ENCODE measurements around the gene DHFR2. TPM values are rescaled to one million over a fixed set of nuclear protein-coding genes. Genes with fewer than 3 reads are reported as not detected.

Gene DHFR2
- total RNA-seq, 1 experiment from 2014 or later, result 9.8 TPM

DNA sequence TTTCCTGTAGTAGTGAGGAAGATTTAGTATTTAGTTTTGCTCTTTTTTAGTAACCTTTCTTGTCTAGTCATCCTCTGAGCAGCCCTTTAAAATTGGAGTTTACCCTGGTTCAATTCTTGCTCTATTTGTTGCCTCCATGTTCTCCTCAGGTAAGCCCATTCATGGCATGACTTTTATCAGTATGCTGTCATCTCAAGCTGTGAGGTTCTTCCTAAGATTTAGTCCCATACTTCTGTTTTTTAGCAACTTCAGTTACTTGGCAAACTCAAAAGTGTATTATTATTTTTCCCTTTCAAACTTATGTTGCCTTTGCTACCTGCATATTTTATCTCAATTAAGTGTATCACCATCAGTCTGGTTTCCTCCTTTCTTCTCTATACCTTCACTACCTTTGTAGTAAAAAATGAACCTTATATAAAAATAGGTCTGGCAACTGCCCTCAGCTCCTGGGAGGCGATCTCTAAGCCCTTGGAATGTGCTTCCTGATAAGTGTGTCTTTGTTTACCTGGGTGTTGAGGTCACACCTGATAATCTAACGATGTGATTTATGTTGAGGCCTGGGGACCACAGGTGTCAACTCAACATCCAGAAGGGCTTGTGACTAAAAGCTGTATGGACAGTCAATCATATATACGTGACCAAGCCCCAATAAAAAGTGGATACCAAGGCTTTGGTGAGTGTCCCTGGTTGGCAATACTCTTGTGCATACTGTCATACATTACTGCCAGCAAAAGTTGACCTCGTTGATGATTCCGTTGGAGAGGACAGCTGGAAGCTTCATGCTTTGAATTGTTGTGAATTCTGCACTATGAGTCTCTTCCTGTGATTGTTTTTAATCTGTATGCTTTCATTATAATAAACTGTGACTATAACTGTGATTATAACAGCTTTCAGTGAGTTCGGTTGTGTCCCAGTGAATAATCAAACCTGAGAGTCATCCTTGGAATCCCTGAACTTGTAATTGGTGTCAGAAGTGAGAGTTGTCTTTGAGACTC, 4.1 kb upstream of the DHFR2 start:
- peaks cover 14% of the 10 kb centered on the region for H3K4me1 ChIP-seq (ENCODE audit: insufficient read depth, low read length, poor library complexity, severe bottlenecking)
- no peaks in the 10 kb centered on the region for H3K27me3 ChIP-seq (replicated peaks; ENCODE audit: insufficient read depth, low read depth, low read length, poor library complexity)
- CTCF ChIA-PET, result no interaction called here
- DNase-seq (ENCODE audit: low spot score), result no peak
- intact Hi-C loops (cut with micrococcal nuclease; ENCODE audit: unreplicated experiment), result loop anchor here (5.0 kb wide), 1 partner anchor 160 kb away; no protein-coding TSS in a partner anchor
- no peaks in the 10 kb centered on the region for H3K36me3 ChIP-seq (ENCODE audit: insufficient read depth, low read length, poor library complexity, severe bottlenecking)
- TF ChIP-seq CTCF (conservative IDR thresholded peaks at IDR 0.05; ENCODE audit: low read depth, low read length) (no peak), EZH2 (IDR thresholded peaks at IDR 0.05; ENCODE audit: borderline replicate concordance, low read depth, low read length, poor library complexity, severe bottlenecking) (no peak)
- no TSS peak for BruUV-seq (replicated peaks)
- POLR2A ChIA-PET (ENCODE audit: low non-redundant PET), result no interaction called here
- H3K4me3 ChIP-seq (ENCODE audit: low read depth, low read length, poor library complexity, severe bottlenecking), result no peak overlapping the region
- no peak overlapping the region for H3K27ac ChIP-seq (ENCODE audit: low read depth, low read length, poor library complexity, severe bottlenecking)
- no peaks in the 10 kb centered on the region for H3K9me3 ChIP-seq (ENCODE audit: low read depth, low read length, poor library complexity, severe bottlenecking)

GRCh38 chr3:94065819-94066480, 3.2 kb upstream of the DHFR2 start:
- H3K36me3 ChIP-seq (ENCODE audit: insufficient read depth, low read length, poor library complexity, severe bottlenecking), result no peaks in the 10 kb centered on the region
- H3K4me1 ChIP-seq (ENCODE audit: insufficient read depth, low read length, poor library complexity, severe bottlenecking), result peaks cover 14% of the 10 kb centered on the region
- no peak for DNase-seq (ENCODE audit: low spot score)
- H3K4me3 ChIP-seq (ENCODE audit: low read depth, low read length, poor library complexity, severe bottlenecking), result no peak overlapping the region
- CTCF ChIA-PET, result no interaction called here
- POLR2A ChIA-PET (ENCODE audit: low non-redundant PET), result no interaction called here
- no peaks in the 10 kb centered on the region for H3K27me3 ChIP-seq (replicated peaks; ENCODE audit: insufficient read depth, low read depth, low read length, poor library complexity)
- TF ChIP-seq CTCF (conservative IDR thresholded peaks at IDR 0.05; ENCODE audit: low read depth, low read length), result no peak
- no peak for TF ChIP-seq EZH2 (IDR thresholded peaks at IDR 0.05; ENCODE audit: borderline replicate concordance, low read depth, low read length, poor library complexity, severe bottlenecking)
- no TSS peak for BruUV-seq (replicated peaks)
- H3K9me3 ChIP-seq (ENCODE audit: low read depth, low read length, poor library complexity, severe bottlenecking), result no peaks in the 10 kb centered on the region
- intact Hi-C loops (cut with micrococcal nuclease; ENCODE audit: unreplicated experiment), result loop anchor here (5.0 kb wide), 1 partner anchor 159 kb away; no protein-coding TSS in a partner anchor
- H3K27ac ChIP-seq (ENCODE audit: low read depth, low read length, poor library complexity, severe bottlenecking), result no peak overlapping the region

- H3K9me3 ChIP-seq (ENCODE audit: low read depth, low read length, poor library complexity, severe bottlenecking), result no peaks in the 10 kb centered on the region
- no TSS peak for BruUV-seq (replicated peaks)
- peaks cover 14% of the 10 kb centered on the region for H3K4me1 ChIP-seq (ENCODE audit: insufficient read depth, low read length, poor library complexity, severe bottlenecking)
- no peak for DNase-seq (ENCODE audit: low spot score)
- POLR2A ChIA-PET (ENCODE audit: low non-redundant PET), result no interaction called here
- peaks cover 1% of the 10 kb centered on the region for H3K36me3 ChIP-seq (ENCODE audit: insufficient read depth, low read length, poor library complexity, severe bottlenecking)
- CTCF ChIA-PET, result no interaction called here
- TF ChIP-seq EZH2 (IDR thresholded peaks at IDR 0.05; ENCODE audit: borderline replicate concordance, low read depth, low read length, poor library complexity, severe bottlenecking), result no peak
- no peak for TF ChIP-seq CTCF (conservative IDR thresholded peaks at IDR 0.05; ENCODE audit: low read depth, low read length)
- no peak overlapping the region for H3K4me3 ChIP-seq (ENCODE audit: low read depth, low read length, poor library complexity, severe bottlenecking)
- H3K27ac ChIP-seq (ENCODE audit: low read depth, low read length, poor library complexity, severe bottlenecking), result no peak overlapping the region
- intact Hi-C loops (cut with micrococcal nuclease; ENCODE audit: unreplicated experiment), result loop anchor here (5.0 kb wide), 1 partner anchor 158 kb away; no protein-coding TSS in a partner anchor
- H3K27me3 ChIP-seq (replicated peaks; ENCODE audit: insufficient read depth, low read depth, low read length, poor library complexity), result no peaks in the 10 kb centered on the region
Measured at GRCh38 chr3:94065122-94065521, 2.4 kb upstream of the DHFR2 start.
